Gastroesophageal sphincter (tissue), 4 donors: ENCODE measurements around the gene OR14I1. TPM values are rescaled to one million over a fixed set of nuclear protein-coding genes. Genes with fewer than 3 reads are reported as not detected.

ENCODE experiments used
- ATAC-seq: fragments of 150-250 bp; one replicate; pipeline ENCODE4 v1.9.1; 2016; ENCODE audit warnings: mild to moderate bottlenecking, moderate library complexity
- H3K27ac ChIP-seq, 4 donors: fragments of 200-600 bp; sonication (generic) in 3 of 4; 1 replicate in 3 of 4; 2 replicates in 1 of 4; pipeline ENCODE4 v1.5.1; 2016 to 2019
- H3K27me3 ChIP-seq: fragments of 200-600 bp; sonication (generic); one replicate; pipeline ENCODE4 v1.5.1; 2019
- H3K36me3 ChIP-seq, 2 donors: fragments of 200-600 bp; sonication (generic); one replicate each; pipeline ENCODE4 v1.5.1; 2019; ENCODE audit warnings: control low read depth in 1 of 2
- H3K4me1 ChIP-seq, 3 donors: fragments of 200-600 bp; sonication (generic); 1 replicate in 2 of 3; 2 replicates in 1 of 3; pipeline ENCODE4 v1.5.1; 2016 to 2019; ENCODE audit warnings: control low read depth in 2 of 3
- H3K4me3 ChIP-seq, 2 donors: fragments of 200-600 bp; sonication (generic); one replicate each; pipeline ENCODE4 v1.5.1; 2019; ENCODE audit warnings: mild to moderate bottlenecking in 1 of 2, moderate library complexity in 1 of 2
- H3K9me3 ChIP-seq, 3 donors: fragments of 200-600 bp; sonication (generic); one replicate each; pipeline ENCODE4 v1.5.1; 2017 to 2019; ENCODE audit warnings: control low read depth in 2 of 3
- CTCF ChIP-seq, 4 experiments: fragments of 200-600 bp in 2 of 4; fragments of 450-650 bp in 2 of 4; sonication (generic) in 1 of 4; IDR thresholded peaks; one replicate each; pipeline ENCODE4 v1.5.1; 2017 to 2019; ENCODE audit warnings: antibody characterized with exemption in 4 of 4, mild to moderate bottlenecking in 2 of 4, moderate library complexity in 2 of 4
- EP300 ChIP-seq: sonication (generic); formaldehyde crosslinking; IDR thresholded peaks from one replicate; pipeline ENCODE4 v1.6.1; 2017; ENCODE audit warnings: antibody characterized with exemption, mild to moderate bottlenecking
- POLR2A ChIP-seq, 2 donors: fragments of 450-650 bp; IDR thresholded peaks; one replicate each; pipeline ENCODE4 v1.6.1; 2017; ENCODE audit warnings: antibody characterized with exemption in 2 of 2, mild to moderate bottlenecking in 2 of 2, moderate library complexity in 1 of 2
- POLR2AphosphoS5 ChIP-seq: sonication (generic); formaldehyde crosslinking; IDR thresholded peaks from one replicate; pipeline ENCODE4 v1.6.1; 2017; ENCODE audit warnings: antibody characterized with exemption
- WGBS, 2 donors: methylation state at CpG; one replicate each; pipeline ENCODE4 v1.1.5; 2018; ENCODE audit warnings: low coverage in 1 of 2; 5-methylcytosine and 5-hydroxymethylcytosine counted together
- total RNA-seq, 4 donors: library from RNA; depleted of rRNA; stranded (reverse); fragments of >200 nt; gene quantifications; one replicate each; pipeline ENCODE4 v1.1.0, GENCODE V29; 2016

The OR14I1 gene
- total RNA-seq, 4 donors from 2014 or later = not detected

GRCh38 chr1:248740876-248741275, 38.3 kb upstream of the OR14I1 start:
- no peak for ATAC-seq
- no peaks in the 10 kb centered on the region for H3K36me3 ChIP-seq
- H3K9me3 ChIP-seq = peaks cover 0 to 5% (median 0%) of the 10 kb centered on the region in 3 donors
- no peaks in the 10 kb centered on the region for H3K4me1 ChIP-seq
- H3K4me3 ChIP-seq = no peak overlapping the region
- no peak overlapping the region for H3K27ac ChIP-seq
- H3K27me3 ChIP-seq = no peaks in the 10 kb centered on the region
- 89 to 93% methylated on average over 3 to 5 of the region's 7 CpGs for WGBS, 2 donors
- TF ChIP-seq POLR2AphosphoS5 = no peak
- no peak for TF ChIP-seq EP300
- TF ChIP-seq POLR2A (IDR thresholded peaks at IDR 0.05) = no peak
- no peak for TF ChIP-seq CTCF (IDR thresholded peaks at IDR 0.05)

- TF ChIP-seq POLR2A (IDR thresholded peaks at IDR 0.05) = no peak
- no peak for TF ChIP-seq POLR2AphosphoS5
- TF ChIP-seq CTCF (IDR thresholded peaks at IDR 0.05) = no peak
- TF ChIP-seq EP300 = no peak
- Histone ChIP-seq H3K36me3 (no peaks in the 10 kb centered on the region), H3K4me1 (no peaks in the 10 kb centered on the region), H3K27me3 (no peaks in the 10 kb centered on the region), H3K27ac (no peak overlapping the region), H3K9me3 (peaks cover 0 to 13% (median 2%) of the 10 kb centered on the region in 3 donors), H3K4me3 (no peak overlapping the region)
- WGBS, 2 donors = 51 to 80% methylated on average over 1 to 2 of the region's 16 CpGs
- ATAC-seq = no peak
Measured at GRCh38 chr1:248739572-248740205, 37.1 kb upstream of the OR14I1 start.

GRCh38 chr1:248737457-248737856, 34.9 kb upstream of the OR14I1 start:
- Histone ChIP-seq H3K27me3 (no peaks in the 10 kb centered on the region), H3K36me3 (no peaks in the 10 kb centered on the region), H3K27ac (no peak overlapping the region), H3K4me1 (no peaks in the 10 kb centered on the region), H3K4me3 (no peak overlapping the region), H3K9me3 (peaks cover 0 to 13% (median 2%) of the 10 kb centered on the region in 3 donors)
- ATAC-seq = no peak
- 0 to 100% methylated on average over 1 of the region's 6 CpGs for WGBS, 2 donors
- TF ChIP-seq POLR2AphosphoS5 (no peak), CTCF (IDR thresholded peaks at IDR 0.05) (no peak), POLR2A (IDR thresholded peaks at IDR 0.05) (no peak), EP300 (no peak)

- H3K4me1 ChIP-seq = no peaks in the 10 kb centered on the region
- TF ChIP-seq EP300 (no peak), POLR2AphosphoS5 (no peak), CTCF (IDR thresholded peaks at IDR 0.05) (no peak), POLR2A (IDR thresholded peaks at IDR 0.05) (no peak)
- H3K36me3 ChIP-seq = no peaks in the 10 kb centered on the region
- WGBS, 2 donors = 83% methylated on average over 2 of the region's 4 CpGs; no CpG with 5 or more reads in 1 of the 2 donors
- peaks cover 0 to 13% (median 2%) of the 10 kb centered on the region in 3 donors for H3K9me3 ChIP-seq
- no peak overlapping the region for H3K4me3 ChIP-seq
- ATAC-seq = no peak
- no peak overlapping the region for H3K27ac ChIP-seq
- H3K27me3 ChIP-seq = no peaks in the 10 kb centered on the region
Measured at GRCh38 chr1:248736977-248737376, 34.4 kb upstream of the OR14I1 start.

- Histone ChIP-seq H3K4me3 (no peak overlapping the region), H3K36me3 (no peaks in the 10 kb centered on the region), H3K27ac (no peak overlapping the region), H3K27me3 (no peaks in the 10 kb centered on the region), H3K9me3 (peaks cover 0 to 13% (median 2%) of the 10 kb centered on the region in 3 donors), H3K4me1 (no peaks in the 10 kb centered on the region)
- 83 to 100% methylated on average over 1 to 5 of the region's 5 CpGs for WGBS, 2 donors
- TF ChIP-seq POLR2A (IDR thresholded peaks at IDR 0.05) (no peak), EP300 (no peak), CTCF (IDR thresholded peaks at IDR 0.05) (no peak), POLR2AphosphoS5 (no peak)
- ATAC-seq = no peak
Measured at GRCh38 chr1:248733566-248733965, 31.0 kb upstream of the OR14I1 start.
